ENCODE measurements around the gene KANTR.

The KANTR gene, protein sequence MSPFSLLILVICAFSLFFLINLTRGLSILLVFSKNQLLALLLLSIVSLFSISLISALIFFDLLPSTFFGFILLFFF

DNA sequence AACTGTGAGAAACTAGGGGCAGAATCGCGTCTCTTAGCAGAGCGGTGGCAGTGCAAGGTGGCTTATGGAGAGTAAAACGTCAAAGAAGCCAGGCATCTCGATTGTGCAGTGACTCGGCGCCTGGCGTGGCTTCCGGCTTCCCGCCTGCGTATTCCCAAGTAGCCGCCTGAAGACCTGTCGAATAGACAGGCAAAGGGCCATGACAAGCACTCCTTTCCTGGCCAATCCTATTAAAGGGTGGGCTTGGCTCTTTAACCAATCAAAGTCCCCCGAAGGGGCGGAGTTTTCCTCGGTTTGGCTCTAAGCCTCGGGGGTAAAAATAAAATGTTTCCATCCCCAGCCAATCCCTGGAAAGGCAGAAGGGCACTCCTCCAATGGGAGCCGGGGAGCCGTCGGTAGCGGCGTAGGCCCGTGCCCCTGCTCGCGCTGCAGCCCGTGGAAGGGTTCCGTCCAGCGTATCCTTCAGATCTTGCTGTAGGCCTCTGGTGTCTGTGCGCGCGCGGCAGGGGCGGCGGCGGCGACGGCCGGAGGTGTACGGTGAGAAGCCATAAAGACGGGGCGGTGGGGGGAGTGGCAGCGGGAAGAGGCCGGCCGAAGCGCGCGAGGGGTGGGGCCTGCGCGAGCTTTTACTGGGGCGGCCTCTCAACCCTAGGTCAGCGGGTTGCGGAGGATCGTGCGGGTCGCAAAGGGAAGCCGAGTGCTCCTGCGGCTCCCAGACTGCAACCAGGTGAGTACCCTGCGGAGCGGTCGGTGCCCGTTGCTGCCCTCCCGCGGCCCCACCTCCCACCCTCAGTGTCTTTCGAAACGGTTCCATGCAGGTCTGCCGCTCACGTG, at the start of gene KANTR:
TSS of gene KANTR (plus strand) at position 395 of the 834 bp plus-strand sequence. CDS start 30,131 bp downstream, outside the sequence.
- H3K27ac ChIP-seq = peak within 1 kb of the TSS; percentile 55
- TF ChIP-seq, protein P1, sequence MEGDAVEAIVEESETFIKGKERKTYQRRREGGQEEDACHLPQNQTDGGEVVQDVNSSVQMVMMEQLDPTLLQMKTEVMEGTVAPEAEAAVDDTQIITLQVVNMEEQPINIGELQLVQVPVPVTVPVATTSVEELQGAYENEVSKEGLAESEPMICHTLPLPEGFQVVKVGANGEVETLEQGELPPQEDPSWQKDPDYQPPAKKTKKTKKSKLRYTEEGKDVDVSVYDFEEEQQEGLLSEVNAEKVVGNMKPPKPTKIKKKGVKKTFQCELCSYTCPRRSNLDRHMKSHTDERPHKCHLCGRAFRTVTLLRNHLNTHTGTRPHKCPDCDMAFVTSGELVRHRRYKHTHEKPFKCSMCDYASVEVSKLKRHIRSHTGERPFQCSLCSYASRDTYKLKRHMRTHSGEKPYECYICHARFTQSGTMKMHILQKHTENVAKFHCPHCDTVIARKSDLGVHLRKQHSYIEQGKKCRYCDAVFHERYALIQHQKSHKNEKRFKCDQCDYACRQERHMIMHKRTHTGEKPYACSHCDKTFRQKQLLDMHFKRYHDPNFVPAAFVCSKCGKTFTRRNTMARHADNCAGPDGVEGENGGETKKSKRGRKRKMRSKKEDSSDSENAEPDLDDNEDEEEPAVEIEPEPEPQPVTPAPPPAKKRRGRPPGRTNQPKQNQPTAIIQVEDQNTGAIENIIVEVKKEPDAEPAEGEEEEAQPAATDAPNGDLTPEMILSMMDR (conservative IDR thresholded peaks at IDR 0.05) = no peak

DNA sequence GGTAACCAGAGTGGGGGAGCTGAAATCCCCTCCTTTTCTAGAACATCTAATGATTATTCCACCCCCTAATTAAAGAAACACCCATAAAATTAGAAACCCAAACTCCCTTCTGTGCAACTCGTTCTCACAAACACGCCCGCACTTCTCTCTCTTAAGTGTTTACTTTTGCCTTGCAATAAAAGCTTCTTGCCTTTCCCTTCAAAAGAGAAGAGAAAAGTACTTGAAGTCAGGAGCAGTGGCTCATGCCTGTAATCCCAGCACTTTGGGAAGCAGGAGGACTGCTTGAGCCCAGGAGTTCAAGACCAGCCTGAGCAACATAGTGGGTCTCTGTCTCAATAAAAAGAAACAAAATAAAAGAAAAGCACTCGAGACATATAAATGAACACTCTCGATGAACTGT, 48.9 kb upstream of the KANTR start:
- no peak overlapping the region for H3K27ac ChIP-seq
- TF ChIP-seq, protein P1 (conservative IDR thresholded peaks at IDR 0.05) = no peak

DNA sequence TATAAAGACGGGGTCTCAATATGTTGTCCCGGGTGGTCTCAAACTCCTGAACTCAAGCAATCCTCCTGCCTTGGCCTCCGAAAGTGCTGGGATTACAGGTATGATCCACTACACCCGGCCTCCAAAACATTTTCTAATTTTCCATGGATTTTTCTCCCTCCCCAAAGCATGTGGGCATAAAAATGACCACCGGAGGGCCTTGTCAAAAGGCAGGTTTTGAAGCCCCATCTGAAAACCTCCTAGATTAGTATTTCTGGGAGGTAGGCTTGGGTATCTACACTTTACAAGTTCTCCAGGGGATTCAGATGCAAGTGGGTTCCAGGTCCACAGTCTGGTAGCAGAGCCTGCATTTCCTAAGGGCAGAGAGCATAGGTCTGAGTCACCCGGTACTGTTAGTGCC, 46.7 kb upstream of the KANTR start:
- TF ChIP-seq, protein P1 (conservative IDR thresholded peaks at IDR 0.05) = no peak; the same call in 1 of the 2 replicates
- H3K27ac ChIP-seq = no peak overlapping the region

DNA sequence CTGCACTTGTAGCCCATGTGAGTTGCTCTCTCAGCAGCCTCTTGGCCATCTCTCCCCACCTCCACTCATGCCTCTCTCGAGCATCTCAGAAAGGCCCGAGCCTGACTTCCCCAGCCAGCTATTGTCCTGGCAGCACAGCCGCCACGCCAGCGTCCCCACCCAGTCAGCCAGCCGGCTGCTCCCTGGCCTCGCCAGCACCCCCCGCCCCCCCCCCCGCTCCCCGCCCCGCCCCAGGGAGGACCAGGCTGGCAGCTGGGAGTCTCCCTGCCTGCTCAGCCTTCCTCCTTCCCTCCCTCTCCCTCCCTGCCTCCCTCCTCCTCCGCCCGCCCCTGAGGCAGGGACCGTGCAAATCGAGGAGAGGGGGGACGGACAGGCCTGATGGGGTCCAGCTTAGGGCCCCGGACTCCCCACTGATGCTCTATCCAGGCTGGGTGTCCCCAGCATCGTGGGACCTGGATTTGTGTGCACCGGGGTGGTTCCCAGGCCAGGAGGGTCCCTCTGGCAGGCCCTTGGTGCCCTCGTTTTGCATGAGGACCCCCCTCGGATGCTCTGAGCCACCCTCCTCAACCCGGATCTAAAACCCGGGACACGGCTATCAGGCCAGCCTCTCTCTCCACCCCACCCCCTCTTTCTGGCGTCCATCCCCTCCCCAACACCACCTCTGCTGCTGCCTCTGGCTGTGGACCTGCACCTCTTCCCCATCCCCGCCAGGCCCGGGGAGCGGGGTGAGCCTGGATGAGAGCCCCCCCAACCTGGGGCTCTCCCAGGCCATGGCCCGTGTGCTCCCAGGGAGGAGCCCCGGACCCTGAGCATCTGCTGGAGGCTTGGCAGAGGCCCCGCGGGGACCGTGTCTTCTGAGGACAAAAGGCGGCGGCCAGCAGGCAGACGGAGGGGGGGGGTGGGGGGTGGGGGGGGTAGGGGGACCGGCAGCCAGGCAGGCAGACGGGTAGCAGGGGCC, 45.5 kb upstream of the KANTR start, which contains the start of gene GPR173:
TSS of gene GPR173 (plus strand) at position 621 of the 958 bp plus-strand sequence. CDS start 27,833 bp downstream, outside the sequence.
- H3K27ac ChIP-seq = no peak within 1 kb of the TSS
- TF ChIP-seq, protein P1 (conservative IDR thresholded peaks at IDR 0.05) = no peak

DNA sequence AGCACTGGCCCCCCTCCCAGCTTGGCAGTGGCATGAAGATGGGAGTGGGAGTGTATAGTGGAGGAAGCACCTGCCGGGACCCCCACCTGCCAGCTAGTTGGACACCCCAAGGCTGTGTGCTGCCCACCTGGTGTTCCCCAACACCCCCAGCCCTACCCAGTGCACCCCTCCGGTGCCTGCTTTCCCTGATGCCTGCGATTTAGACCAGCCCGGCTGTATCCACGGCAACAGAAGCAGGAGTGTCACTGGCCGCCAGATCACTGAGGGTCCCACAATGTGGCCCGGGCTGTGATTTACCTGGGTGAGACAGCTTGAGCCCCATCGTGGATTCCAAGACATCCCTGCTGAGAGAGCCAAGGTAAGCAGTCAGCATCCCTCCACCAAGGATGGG, 44.8 kb upstream of the KANTR start:
- TF ChIP-seq, protein P1 (conservative IDR thresholded peaks at IDR 0.05) = no peak
- no peak overlapping the region for H3K27ac ChIP-seq

DNA sequence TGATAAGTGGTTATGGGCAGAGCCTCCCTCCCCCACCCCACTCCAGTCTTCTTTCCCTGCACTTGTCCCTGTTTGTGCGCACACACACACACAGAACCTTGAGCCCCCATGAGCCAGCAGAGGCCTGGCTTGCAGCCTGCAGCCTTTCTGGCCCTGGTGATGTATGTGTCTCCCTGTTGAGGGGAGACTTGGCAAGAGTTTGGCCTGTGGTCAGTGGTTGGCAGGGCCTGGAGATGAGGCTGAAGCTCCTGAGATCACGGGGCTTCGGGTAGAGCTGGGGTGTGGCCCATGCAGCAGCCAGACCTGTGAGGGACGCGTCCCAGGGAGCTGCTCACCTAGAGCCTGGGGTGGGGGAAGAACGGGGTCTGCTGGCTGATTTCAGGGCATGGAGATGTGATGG, 43.1 kb upstream of the KANTR start:
- TF ChIP-seq, protein P1 (conservative IDR thresholded peaks at IDR 0.05) = no peak
- no peak overlapping the region for H3K27ac ChIP-seq

Data from VCaP (cell line).